Kidney (tissue), 14 donors: ENCODE data around the gene ATF7IP2. TPM values are rescaled to one million over a fixed set of nuclear protein-coding genes. Genes with fewer than 3 reads are reported as not detected.

ENCODE experiments used
- DNase-seq, 5 donors: peaks; one replicate each; pipeline ENCODE4 v3.0.0-alpha.2; 2013 to 2020
- FAIRE-seq: peaks from 2 replicates; lab custom pipeline; 2012; peaks lifted over from hg19 to GRCh38; lab: Jason Lieb, UNC
- H3K27ac ChIP-seq, 2 donors: one replicate each; pipeline ENCODE4 v1.7.0; 2013; ENCODE audit warnings: low read depth in 2 of 2, low read length in 2 of 2, inconsistent platforms in 1 of 2
- H3K27me3 ChIP-seq: one replicate; pipeline ENCODE4 v1.7.1; 2013; ENCODE audit warnings: low read length, inconsistent platforms; ENCODE audit not compliant: control insufficient read depth, insufficient read depth
- H3K36me3 ChIP-seq, 3 donors: one replicate each; pipeline versions ENCODE4 v1.7.0 to v1.7.1; 2013; ENCODE audit warnings: low read length in 3 of 3, control low read depth in 1 of 3, inconsistent platforms in 1 of 3; ENCODE audit not compliant: insufficient read depth in 3 of 3, control insufficient read depth in 2 of 3
- H3K4me1 ChIP-seq, 3 donors: one replicate each; pipeline versions ENCODE4 v1.7.0 to v1.7.1; 2013; ENCODE audit warnings: low read length in 3 of 3, inconsistent platforms in 1 of 3, low read depth in 1 of 3; ENCODE audit not compliant: control insufficient read depth in 2 of 3, insufficient read depth in 2 of 3
- H3K4me3 ChIP-seq, 3 donors: one replicate each; pipeline versions ENCODE4 v1.7.0 to v1.8.1; 2013; ENCODE audit warnings: low read length in 3 of 3, control low read depth in 1 of 3, inconsistent platforms in 1 of 3
- H3K9ac ChIP-seq, 3 donors: one replicate each; pipeline versions ENCODE4 v1.7.0 to v1.7.1; 2013; ENCODE audit warnings: low read length in 3 of 3, control low read depth in 1 of 3, inconsistent platforms in 1 of 3
- H3K9me3 ChIP-seq, 3 donors: one replicate each; pipeline versions ENCODE4 v1.7.0 to v1.7.1; 2013; ENCODE audit warnings: low read length in 3 of 3, control low read depth in 1 of 3, inconsistent platforms in 1 of 3; ENCODE audit not compliant: control insufficient read depth in 2 of 3, insufficient read depth in 1 of 3
- CTCF ChIP-seq: IDR thresholded peaks from 3 replicates; pipeline ENCODE4 v1.5.1; 2012; ENCODE audit warnings: mild to moderate bottlenecking, moderate library complexity, borderline replicate concordance; ENCODE audit not compliant: insufficient read depth; ENCODE audit errors: extremely low read depth
- intact Hi-C: fragments of 100-400 bp; cut with DNase I; formaldehyde crosslinking; loops from one replicate; pipeline ENCODE4 v1.11.1; 2022
- polyA plus RNA-seq: library from polyadenylated mRNA; stranded (reverse); fragments of 350-450 nt; fragmentation: Illumina TruSeq; extraction: RNeasy Lipid Tissue Mini Kit (QIAGEN cat#74804); gene quantifications from one replicate; pipeline ENCODE4 v1.2.3, GENCODE V29; 2014; ENCODE audit warnings: low read depth, low replicate concordance; ENCODE audit not compliant: insufficient read depth
- total RNA-seq: library from RNA; stranded (reverse); fragmentation: NEBNext Ultra II Directional; extraction: Animal tissue kit (Norgen Biotek cat#: 25700); gene quantifications from one replicate; pipeline ENCODE4 v1.2.1, GENCODE V29; 2021
- donor health status: control.
- donor health status: control.
- donor health status: control.
- donor health status: control.
- donor health status: control.
- donor health status: DM: yes; HTN: yes; CAD: no.
- donor health status: Normal renal cell carcinoma (clear cell type).

The ATF7IP2 gene
- total and polyA plus RNA-seq, 2 donors from 2014 or later, result 17.1 to 20.2 TPM

- FAIRE-seq, result no peak
- no peaks in the 10 kb centered on the region for H3K9me3 ChIP-seq
- no peak overlapping the region for H3K27ac ChIP-seq
- intact Hi-C loops, result loop anchor here (5.0 kb wide), 1 partner anchor 227 kb away; no protein-coding TSS in a partner anchor
- H3K36me3 ChIP-seq, result no peaks in the 10 kb centered on the region
- no peak overlapping the region for H3K4me3 ChIP-seq
- H3K4me1 ChIP-seq, result peaks cover 0 to 2% (median 0%) of the 10 kb centered on the region in 3 donors
- H3K9ac ChIP-seq, result no peak overlapping the region
- no peak for TF ChIP-seq CTCF
- no peaks in the 10 kb centered on the region for H3K27me3 ChIP-seq
- no peak for DNase-seq
Observed at GRCh38 chr16:10510279-10510678, 124.4 kb downstream of the ATF7IP2 start.

- no peaks in the 10 kb centered on the region for H3K27me3 ChIP-seq
- H3K4me3 ChIP-seq, result no peak overlapping the region
- H3K36me3 ChIP-seq, result no peaks in the 10 kb centered on the region
- intact Hi-C loops, result loop anchor here (5.0 kb wide), 1 partner anchor 225 kb away; no protein-coding TSS in a partner anchor
- H3K4me1 ChIP-seq, result peaks cover 0 to 2% (median 0%) of the 10 kb centered on the region in 3 donors
- no peak overlapping the region for H3K27ac ChIP-seq
- DNase-seq (no peak), FAIRE-seq (no peak)
- TF ChIP-seq CTCF, result no peak
- no peak overlapping the region for H3K9ac ChIP-seq
- no peaks in the 10 kb centered on the region for H3K9me3 ChIP-seq
Observed at GRCh38 chr16:10511829-10512228, 126.0 kb downstream of the ATF7IP2 start.

DNA sequence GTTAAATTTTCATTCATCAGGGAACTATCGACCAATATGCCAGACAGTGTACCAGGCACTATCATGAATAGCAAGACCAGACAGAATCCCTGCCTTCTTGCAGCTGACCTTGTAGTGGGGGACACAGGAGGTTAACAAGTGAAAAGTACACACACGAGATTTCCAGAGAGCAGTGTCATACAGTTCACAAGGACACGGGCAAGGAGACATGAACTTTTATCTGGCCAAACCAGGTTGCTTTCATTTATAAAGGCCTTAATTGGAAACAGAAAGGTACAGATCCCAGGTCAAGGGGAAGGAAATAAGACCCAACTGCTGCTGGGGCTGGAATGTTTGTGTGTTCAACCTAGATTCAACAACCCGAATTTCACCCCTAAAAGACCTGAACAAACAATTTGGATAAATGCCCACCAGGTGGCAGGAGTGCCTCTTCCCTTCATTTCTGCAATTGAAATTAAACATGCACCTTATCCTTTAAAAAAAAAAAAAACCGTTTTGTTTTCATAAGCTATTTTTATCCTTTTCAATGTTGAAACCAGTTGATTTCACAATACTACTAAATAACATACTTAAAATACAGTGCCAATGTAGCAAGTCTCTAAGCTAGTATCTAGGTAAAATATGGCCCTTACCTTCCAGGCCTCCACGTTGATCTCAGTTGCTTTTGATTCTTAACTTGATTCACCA, 128.7 kb downstream of the ATF7IP2 start:
- Histone ChIP-seq H3K9ac (peak overlapping the region in 1 of 3 donors; percentile 31), H3K4me1 (peaks cover 0 to 2% (median 0%) of the 10 kb centered on the region in 3 donors), H3K9me3 (no peaks in the 10 kb centered on the region), H3K27me3 (no peaks in the 10 kb centered on the region), H3K36me3 (no peaks in the 10 kb centered on the region), H3K27ac (peak overlapping the region in 1 of 2 donors; percentile 17), H3K4me3 (no peak overlapping the region)
- TF ChIP-seq CTCF, result peak; percentile 51
- FAIRE-seq (peak; percentile 45), DNase-seq (peak in 3 of 5 donors; percentile 62 to 81 (median 76))
- intact Hi-C loops, result loop anchor here (5.0 kb wide), 1 partner anchor 223 kb away; no protein-coding TSS in a partner anchor
